AG04449 (cell line): Measurements from ENCODE around the gene GOLGA6L9.
"Not testable (repeated sequence)": the region's sequence is repeated elsewhere in the genome, so short reads cannot be mapped to it uniquely, and the experiment has no call there.

Experiments
- CTCF ChIA-PET: fragments of 350-600 bp; formaldehyde crosslinking; extraction: SDS; loops from one replicate; lab custom pipeline; 2021; ENCODE audit warnings: antibody characterized with exemption; lab: Yijun Ruan, JAX
- POLR2A ChIA-PET: fragments of 400-600, 350-600 bp; formaldehyde crosslinking; extraction: SDS; loops from one replicate; lab custom pipeline; 2020; ENCODE audit warnings: antibody characterized with exemption, inconsistent platforms; lab: Yijun Ruan, JAX
- DNase-seq: peaks from one replicate; pipeline ENCODE4 v3.0.0-alpha.2; 2010; ENCODE audit warnings: low read depth, low spot score
- H3K4me3 ChIP-seq: 2 replicates; pipeline ENCODE4 v1.5.1; 2011; ENCODE audit warnings: low read depth, mild to moderate bottlenecking, control low read depth, low read length

GOLGA6L9 gene

DNA sequence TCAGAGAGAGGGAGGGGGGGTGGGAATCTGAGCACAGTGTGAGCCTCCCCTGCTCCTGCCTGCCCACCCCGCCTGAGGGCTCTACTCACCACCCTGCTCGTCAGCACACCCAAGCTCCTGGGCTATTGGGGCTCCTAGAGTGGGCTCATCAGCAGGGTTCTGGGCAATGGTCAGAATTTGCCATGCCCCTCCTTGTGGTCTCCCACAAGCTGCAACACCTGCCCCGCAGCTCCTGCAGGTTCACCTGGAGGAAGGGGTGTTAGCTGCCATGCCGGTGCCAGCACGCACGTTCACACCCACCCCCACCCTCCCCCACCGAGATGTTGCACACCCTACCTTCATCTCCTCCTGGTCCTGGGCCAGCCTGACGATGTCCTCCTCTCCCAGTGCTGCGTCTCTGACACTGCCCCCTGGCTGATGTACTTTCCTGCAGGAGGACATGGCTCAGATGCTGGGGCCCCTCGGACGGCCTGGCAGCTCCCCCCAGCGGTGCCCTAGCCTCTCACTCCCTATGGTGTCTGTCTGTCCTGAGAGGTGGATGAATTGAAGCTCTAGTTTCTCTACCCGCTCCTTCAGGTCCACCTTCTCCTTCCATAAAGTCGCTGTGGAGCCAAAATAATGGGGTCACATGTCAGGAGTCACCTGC, 47.2 kb downstream of the GOLGA6L9 start:
- CTCF ChIA-PET, POLR2A ChIA-PET, DNase-seq, H3K4me3 ChIP-seq: not testable (repeated sequence)

DNA sequence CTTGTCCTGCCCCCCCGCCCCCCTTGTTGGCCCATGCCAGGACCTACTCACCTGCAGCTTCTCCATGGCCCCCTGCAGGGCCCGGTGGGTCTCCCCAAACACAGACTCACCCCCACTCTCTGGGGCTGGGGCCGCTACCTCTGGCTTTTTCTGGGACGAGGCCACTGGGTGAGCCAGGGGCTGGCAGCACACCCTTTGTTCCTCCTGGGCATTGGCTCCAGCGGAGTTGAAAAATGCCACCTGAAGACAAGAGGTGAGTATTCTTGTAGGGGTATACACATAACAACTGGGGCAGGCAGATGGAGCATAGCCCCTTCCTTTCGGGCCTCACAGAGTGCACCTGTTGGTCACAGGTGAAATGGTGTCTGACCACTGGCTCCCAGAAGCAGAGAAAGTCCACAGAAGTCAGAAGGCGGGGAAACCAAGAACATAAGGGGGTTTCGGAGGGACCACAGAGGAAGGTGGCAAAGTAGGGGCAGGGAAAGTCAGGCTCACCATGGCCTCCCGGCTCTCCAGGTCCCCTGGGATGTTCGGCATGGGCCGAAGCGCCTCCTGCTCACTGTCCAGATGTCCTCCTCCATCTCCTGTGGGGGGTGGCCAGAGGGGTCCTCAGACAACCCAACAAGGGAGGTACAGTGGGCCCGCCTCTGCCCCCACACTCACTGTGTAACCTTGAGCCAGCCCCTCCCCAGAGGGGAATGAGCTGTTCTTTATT, 47.9 kb downstream of the GOLGA6L9 start:
- POLR2A ChIA-PET, DNase-seq, CTCF ChIA-PET, H3K4me3 ChIP-seq: not testable (repeated sequence)
